NK-92 (cell line): Measurements from ENCODE around the gene SRBD1.

Experiments used
- DNase-seq: peaks from one replicate; lab custom pipeline; 2025; ENCODE audit not compliant: unreplicated experiment; lab: John Stamatoyannopoulos, UW

Gene SRBD1

GRCh38 chr2:45634223-45634622 is 23.2 kb upstream of the SRBD1 start:
- no peak for DNase-seq

DNA sequence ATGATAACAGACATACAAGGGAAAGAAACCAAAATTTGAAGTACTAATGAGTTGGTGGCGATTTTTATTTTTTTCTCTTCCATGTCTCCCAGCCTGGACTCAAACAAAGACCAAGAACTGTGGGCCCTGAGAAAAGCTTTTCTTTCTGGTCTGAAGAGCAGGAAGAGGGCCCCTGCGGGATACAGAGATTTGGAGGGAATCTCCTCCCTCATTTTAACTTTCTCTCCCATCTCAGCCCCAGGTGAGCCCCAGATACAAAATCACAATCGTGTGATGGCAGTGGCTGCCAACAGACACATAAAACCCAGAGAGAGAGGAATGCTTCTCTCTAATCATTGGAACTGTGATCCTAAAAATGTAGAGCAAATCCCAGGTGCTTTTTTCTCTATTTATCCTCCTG is 20.9 kb upstream of the SRBD1 start:
- DNase-seq = no peak

DNA sequence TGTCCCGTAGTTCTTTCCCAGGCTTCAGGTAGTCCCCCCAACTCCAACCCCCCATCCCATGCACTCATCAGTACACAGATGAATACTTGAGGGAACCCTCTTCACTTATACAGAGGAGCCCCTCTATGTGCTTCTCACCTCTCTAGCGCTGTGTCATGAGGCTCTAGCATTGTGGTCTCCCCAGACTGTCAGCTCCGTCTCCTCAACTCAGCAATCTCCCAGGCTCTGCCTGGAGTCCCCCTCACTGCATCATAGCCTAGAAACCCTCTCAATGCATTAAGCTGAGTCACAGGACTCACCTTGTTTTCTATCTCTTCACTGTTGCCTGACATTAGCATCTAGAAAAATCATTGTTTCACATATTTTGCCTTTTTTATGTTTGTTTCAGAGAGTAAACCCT is 20.3 kb upstream of the SRBD1 start:
- no peak for DNase-seq

DNA sequence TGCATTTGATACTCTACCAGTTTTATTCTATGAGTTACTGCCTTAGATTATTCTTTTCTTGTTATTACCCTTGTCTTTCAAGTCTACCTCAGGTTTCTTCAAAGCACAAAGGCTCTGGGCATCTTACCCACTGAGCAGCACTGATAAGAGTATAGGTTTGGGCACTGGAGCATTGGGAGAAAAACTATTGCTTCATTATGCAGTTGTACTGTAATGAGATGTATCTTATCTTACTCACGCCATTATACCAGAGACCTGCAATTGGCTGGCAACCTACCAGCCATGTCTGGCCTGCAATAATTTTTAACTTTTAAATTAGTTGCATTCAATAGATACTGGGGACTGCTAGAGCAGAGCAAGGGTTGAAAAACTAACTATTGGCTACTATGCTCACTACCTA is 18.9 kb upstream of the SRBD1 start:
- DNase-seq = no peak

DNA sequence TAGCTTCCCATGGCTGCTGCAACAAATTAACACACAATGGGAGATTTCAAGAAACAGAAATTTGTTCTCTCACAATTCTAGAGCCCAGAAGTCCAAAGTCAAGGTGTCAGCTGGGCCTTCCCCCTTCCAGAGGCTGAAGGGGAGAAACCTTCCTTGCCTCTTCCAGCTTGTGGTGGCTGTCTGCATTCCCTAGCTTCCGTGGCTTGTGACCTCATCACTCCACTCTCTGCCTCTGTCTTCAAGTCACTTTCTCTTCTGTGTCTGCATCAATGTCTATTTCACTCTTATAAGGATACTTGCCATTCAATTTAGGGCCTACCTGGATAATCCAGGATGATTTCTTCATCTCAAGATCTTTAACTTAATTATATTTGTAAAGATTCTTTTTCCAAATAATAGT is 16.8 kb upstream of the SRBD1 start:
- no peak for DNase-seq

DNA sequence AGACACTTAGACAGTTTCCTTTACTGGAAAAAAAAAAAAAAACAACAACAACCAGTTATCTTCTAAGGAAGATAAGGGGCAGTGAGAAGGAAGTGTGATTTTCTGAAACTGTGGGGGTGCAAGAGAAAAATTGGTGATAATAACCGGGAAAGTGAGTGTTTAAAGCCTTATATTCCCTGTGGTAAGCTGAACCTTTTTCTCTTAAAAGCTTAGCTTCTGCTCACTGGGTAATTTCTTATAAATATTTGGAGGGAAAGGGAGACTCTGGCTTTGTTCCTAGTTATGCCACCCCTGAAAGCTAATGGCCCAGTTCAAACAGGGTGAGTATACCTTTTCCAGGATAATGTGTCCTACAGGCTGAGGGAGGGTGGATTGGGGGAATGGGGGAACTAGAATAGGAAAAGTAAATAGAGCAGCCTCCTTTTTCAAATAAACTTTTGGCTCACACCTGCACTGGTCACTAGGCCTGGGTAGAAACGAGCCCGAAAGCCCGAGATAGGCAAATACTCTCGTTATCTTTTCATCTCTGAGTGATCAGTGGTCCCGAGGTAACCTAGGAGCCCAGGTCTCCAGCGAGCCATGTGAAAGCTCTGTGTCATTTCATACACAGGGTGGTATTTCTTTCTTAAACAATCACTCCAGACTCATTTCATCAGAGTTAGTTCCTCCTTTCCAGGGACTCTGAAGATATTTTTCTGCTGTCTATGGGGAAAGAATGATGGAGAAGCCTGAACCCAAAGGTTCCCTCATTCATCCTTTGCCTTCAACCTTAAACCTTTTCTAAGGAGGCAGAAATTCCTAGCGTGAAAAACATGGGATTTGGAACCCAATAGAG is 15.5 kb upstream of the SRBD1 start:
- DNase-seq = no peak

DNA sequence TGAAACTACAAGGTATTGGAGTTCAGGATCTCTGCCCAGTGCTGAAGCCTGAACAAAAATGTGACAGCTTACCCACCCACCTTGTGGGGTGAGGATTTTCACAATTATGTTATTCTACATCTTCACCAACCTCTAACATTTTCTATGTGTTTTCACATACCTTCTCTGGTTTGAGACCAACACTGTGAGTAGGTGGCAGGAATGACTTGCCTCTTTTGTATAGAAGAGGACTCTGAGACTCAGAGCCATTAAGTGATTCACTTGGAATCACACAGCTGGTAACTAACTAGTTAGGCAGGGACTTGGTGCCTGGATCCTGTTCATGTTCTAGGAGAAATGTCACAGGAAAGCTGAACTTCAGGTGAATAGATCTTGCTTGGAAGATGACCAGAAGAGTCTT is 14.8 kb upstream of the SRBD1 start:
- no peak for DNase-seq

- no peak for DNase-seq
Measured at GRCh38 chr2:45623098-45623497, 12.0 kb upstream of the SRBD1 start.

DNA sequence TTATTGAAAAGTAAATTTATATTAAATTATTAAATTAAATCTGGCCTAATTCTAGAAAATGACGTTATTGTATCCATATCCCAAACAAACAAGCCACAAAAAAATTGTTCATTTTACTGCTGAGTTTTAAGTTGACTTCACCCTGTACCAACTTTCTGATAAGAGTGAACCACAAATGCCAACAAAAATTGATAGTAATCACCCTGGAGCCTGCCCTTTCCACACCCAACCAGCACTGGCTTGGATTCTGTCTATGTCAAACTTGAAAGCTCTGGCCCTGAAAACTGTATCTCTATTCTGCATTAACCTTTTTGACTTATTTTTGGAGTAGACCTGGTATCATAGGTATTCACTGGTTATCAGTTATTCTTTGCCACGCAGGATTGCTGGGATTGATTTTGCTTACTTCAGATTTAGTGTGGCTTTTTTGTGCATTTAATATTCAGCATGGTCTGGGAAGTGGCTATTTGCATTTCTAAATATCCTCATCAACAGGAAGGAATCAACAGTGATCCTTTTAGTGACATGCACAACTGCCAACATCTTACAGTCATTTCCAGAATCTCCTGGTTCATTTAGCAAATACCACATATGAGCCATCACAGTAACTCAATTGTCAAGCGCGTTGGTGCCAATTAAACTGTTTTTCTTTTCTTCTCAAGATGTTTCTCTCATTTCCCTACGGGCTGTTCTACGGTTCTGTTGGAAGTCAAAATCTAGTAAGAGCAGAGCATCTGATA is 11.4 kb upstream of the SRBD1 start:
- no peak for DNase-seq

DNA sequence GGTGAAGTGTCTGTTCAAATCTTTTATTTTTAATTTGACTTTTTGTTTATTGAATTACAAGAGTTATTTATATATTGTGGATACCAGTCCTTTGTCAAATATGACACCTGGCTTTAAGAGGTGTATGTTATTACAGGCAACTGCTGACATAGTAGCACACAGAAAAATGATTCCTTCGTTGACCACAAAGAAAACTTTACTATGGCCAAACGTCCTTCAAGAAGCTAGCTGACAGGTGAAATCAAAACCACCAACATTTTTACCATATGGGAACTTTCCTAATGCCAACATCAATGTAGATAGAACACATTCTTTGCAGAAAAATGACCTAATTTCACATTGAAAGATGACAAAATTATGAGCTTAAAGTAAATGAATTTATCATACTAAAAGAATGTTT is 6.4 kb upstream of the SRBD1 start:
- no peak for DNase-seq

DNA sequence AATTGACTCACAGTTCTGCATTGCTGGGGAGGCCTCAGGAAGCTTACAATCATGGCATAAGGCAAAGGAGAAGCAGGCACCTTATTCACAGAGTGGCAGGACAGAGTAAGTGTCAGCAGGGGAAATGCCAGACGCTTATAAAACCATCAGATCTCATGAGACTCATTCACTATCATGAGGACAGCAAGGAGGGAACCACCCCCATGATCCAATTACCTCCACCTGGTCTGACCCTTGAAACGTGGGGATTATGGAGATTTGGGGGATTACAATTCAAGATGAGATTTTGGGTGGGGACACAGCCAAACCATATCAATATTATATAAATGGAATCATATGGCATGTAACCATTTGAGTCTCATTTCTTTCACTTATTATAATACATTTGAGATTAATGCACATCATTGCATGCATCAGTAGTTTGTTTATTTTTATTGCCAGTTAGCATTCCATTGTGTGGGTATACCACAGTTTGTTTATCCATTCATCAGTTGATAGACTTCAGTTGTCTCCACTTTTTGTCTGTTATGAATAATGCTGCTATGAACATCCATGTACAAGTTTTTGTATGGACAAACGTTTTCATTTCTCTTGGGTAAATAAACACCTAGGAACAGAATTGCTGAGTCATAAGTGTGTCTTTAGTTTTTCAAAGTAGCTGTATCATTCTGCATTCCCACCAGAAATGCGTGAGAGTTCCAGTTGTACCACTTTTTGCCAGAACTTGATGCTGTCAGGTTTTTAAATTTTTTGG is 5.8 kb upstream of the SRBD1 start:
- DNase-seq = no peak

GRCh38 chr2:45614871-45615415 is 3.9 kb upstream of the SRBD1 start:
- no peak for DNase-seq

- no peak for DNase-seq
Measured at GRCh38 chr2:45614330-45614729, 3.3 kb upstream of the SRBD1 start.

GRCh38 chr2:45612731-45613130 is 1.7 kb upstream of the SRBD1 start:
- DNase-seq = no peak

DNA sequence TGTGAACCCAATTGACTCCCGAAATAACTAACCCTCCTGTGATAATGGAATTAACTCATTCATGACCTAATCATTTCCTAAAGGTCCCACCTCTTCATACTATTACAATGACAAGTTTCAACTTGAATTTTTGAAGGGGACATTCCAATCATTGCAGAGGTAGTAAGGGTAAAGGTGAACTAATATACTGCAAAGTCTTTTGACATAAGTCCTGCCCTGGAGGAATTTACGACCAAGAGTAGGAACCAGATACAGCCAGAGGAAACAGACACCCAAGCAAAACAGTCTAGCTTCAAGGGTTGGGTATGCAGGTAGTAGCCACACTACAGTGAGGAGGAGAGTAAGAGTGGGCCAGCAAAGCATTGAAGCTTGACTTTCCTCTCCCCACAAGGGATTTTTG is 1.2 kb upstream of the SRBD1 start:
- DNase-seq = no peak

DNA sequence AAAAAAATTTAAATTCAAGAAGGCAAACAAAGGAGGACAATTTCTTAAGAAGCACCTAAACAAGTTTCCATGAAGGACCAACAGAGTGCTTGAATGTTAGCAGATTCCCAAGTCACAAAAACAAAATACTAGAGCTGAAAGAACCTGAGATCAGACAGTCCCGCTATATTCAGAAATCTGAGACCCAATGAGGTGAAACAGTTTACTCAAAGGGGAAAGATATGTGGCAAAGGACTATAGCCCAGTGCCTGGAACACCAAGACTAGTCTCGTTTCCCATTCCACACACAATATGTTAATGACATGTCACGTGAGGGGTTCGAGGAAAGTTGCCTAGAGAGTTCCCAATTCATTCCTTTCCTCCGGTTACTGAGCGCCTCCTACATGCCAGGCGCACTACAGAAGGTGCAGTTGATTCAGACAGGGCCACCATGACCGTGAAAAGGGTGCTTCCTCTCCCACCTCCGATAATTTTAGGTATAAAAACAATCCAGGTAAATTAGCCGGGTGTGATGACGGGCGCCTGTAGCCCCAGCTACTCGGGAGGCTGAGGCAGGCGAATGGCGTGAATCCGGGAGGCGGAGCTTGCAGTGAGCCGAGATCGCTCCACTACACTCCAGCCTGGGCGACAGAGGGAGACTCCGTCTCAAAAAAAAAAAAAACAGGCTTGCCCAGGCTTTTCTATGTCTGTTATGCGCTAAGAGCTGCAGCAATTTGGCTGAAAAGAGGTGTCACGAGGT is 617 bp downstream of the SRBD1 start:
- DNase-seq = no peak

DNA sequence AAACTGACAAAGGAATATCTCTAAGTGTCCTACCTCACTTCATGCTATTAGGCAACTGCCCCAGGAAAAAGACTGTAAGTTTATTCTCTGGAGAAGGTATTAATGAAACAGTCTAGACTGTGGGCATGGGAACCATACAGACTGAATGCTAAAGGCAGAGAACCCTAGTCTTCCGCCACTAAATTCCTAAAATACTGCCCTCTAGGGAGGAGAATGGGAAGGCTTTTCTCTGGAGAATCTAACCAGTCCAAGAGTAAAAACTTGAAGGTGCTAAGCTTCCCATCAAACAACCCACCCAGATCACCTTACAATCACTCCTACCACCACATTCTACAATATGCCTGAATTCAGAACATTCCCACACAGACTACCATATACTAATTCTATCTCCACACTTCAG is 3.4 kb downstream of the SRBD1 start:
- DNase-seq = no peak

- no peak for DNase-seq
Measured at GRCh38 chr2:45606796-45607195, 4.3 kb downstream of the SRBD1 start.

DNA sequence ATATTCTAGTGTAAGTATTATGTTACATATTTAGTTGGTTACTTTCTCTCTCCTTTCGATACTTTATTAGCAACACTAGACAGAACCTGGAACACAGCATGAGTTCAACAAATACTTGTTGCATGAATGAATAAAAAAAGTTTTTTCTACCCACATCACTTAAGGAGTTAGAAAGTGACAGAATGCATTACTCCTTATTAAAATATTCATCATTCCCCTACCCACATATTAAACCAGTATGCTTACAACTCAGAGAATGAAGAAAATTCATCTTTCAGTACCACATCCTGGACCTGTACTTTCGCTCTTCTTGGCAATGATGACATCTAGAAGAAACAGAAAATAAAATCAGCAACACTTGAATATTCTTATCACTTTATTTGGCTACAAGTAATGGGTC is 6.0 kb downstream of the SRBD1 start:
- DNase-seq = no peak

GRCh38 chr2:45602624-45603023 is 8.4 kb downstream of the SRBD1 start:
- no peak for DNase-seq

GRCh38 chr2:45598545-45598944 is 12.5 kb downstream of the SRBD1 start:
- no peak for DNase-seq
